ENCODE data around the gene GNGT1.
"Not testable (repeated sequence)": the region's sequence is repeated elsewhere in the genome, so short reads cannot be mapped to it uniquely, and the experiment has no call there.

Gene GNGT1

GRCh38 chr7:93910076-93910994 is 4.0 kb downstream of the GNGT1 start:
- DNase-seq (ENCODE audit: low spot score) = no peak

GRCh38 chr7:93911242-93911641 is 4.9 kb downstream of the GNGT1 start:
- DNase-seq (ENCODE audit: low spot score) = not testable (repeated sequence)

DNA sequence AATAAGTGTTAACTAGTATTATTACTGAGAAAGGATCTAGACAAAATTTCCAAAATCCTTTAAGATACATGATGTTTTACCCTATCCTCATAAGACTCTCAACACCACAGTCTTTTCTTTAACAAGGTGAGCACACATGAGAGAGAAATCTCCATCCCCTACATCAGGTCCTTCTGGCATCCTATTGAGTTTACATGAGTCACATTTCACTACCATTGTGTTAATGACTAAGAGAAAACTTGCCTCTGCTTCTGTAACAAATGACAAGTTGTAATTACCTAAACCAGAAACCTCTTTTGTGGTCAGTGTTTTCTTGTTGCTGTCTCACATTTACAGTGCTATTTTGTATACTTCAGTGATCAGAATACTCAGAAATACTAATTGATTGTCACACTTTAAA is 5.3 kb downstream of the GNGT1 start:
- DNase-seq (ENCODE audit: low spot score) = not testable (repeated sequence)

DNA sequence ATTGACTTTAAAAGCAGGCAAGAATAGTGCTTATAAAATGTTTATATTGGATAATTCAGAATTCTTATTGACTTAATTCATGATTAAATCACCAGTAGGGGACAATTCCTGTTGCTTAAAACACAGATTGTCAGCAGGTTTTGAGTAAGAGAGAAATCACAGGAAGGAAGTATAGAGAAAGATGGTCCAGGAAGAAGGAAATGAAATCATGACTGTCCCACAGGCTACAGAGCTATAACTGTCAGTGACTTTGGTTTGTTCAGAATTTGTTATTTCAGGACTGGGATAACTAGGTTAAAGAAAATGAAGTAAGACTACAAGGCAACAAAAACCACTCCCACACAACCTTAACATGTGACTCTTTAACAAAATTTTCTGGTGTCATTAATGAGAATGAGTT is 6.8 kb downstream of the GNGT1 start:
- DNase-seq (ENCODE audit: low spot score) = no peak

DNA sequence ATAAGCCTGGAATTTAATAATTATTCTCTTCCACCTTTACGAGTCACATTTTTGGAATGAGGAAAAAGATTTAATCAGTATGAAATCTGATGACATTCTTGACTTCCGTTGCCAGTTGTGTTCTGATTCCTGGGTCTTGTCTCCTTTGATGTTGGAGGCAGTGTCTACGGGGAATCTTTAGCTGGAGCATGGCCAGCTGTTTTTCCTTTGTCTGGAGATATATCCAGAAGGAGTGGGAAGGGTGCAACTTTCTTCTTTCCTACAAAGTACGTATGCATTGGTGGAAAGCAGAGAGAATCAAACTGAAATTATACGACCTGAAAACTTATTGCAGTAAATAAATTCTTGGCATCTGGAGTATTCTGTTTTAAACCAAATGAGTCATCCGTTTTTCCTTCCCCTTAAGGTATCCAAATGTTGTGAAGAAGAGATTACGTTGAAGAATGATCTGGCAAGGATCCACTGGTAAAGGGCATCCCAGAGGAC is 8.3 kb downstream of the GNGT1 start:
- DNase-seq (ENCODE audit: low spot score) = no peak

- not testable (repeated sequence) for DNase-seq (ENCODE audit: low spot score)
Observed at GRCh38 chr7:93915206-93915842, 9.0 kb downstream of the GNGT1 start.

DNA sequence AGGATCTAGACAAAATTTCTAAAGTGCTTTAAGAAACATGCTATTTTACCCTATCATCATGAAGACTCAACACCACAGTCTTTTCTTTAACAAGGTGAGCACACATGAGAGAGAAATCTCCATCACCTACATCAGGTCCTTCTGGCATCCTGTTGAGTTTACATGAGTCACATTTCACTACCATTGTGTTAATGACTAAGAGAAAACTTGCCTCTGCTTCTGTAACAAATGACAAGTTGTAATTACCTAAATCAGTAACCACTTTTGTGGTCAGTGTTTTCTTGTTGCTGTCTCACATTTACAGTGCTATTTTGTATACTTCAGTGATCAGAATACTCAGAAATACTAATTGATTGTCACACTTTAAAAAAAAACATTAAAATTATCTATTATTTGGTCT is 9.5 kb downstream of the GNGT1 start:
- DNase-seq (ENCODE audit: low spot score) = not testable (repeated sequence)

DNA sequence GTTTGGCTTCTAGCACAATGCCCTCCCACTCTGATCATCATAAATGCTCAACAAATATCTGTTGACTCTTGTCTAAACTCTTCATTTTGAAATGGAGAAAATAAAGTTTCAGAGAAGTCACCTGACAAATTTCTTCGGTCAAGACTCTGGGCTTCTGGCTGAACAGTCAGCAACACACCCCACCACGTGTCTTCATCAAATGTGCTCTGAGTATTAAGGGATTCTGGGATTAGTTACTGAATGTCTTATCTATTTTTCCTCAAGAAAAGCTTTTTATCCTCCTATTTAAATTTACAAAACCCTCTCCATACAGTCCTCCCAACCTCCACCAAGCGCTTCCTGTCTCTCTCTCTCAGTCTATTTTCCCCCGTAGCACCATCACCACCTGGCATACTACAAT is 9.9 kb downstream of the GNGT1 start:
- not testable (repeated sequence) for DNase-seq (ENCODE audit: low spot score)

DNA sequence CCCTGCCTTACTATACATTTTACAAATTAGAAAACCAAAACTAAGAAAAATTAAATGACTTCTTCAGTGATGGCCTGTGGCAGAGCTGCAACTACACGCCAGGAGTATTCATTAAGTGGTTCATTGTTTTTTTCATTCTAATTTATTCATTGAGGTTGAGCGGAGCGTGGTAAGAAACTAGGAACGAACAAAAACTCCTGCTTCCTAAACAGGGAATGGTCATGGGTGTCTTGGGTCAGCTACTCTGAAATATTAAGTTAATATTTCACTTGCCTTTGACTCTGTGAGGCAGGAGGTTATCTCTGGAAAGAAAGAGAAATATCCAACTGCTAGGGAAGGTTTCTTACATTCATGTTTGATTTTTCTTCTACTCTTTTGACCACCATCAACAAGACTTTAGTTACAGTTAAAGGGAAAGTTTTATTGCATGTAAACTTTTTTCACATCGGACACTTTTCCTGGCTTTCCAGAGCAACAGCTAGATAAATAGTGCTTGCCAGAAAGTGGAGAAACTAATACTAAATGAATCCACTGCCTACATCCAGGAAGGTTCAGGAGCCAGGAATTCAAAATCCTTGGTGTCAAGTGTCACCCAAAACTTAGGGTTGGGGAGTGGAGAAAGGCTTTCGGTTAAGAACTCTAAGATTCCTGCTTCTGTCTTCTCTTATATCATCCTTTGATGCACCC is 14.3 kb downstream of the GNGT1 start:
- no peak for DNase-seq (ENCODE audit: low spot score)

DNA sequence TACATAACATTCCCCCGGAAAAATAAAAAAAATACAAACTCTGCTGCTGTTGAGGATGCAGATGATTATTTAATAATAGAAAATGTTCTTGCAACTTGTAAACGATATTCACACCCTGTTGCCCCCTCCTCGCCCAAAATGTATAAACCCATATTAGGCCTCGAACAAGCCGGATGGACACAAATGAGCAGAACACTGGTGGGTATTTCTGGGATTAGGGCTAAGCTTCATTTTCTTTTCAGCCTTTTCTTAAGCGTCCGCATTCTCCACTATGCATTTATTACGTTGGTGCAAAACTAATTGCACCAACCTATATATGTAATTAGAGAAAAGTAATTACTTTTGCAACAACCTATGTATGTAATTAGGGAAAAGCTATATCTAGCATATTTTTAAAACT is 14.8 kb downstream of the GNGT1 start:
- no peak for DNase-seq (ENCODE audit: low spot score)

DNA sequence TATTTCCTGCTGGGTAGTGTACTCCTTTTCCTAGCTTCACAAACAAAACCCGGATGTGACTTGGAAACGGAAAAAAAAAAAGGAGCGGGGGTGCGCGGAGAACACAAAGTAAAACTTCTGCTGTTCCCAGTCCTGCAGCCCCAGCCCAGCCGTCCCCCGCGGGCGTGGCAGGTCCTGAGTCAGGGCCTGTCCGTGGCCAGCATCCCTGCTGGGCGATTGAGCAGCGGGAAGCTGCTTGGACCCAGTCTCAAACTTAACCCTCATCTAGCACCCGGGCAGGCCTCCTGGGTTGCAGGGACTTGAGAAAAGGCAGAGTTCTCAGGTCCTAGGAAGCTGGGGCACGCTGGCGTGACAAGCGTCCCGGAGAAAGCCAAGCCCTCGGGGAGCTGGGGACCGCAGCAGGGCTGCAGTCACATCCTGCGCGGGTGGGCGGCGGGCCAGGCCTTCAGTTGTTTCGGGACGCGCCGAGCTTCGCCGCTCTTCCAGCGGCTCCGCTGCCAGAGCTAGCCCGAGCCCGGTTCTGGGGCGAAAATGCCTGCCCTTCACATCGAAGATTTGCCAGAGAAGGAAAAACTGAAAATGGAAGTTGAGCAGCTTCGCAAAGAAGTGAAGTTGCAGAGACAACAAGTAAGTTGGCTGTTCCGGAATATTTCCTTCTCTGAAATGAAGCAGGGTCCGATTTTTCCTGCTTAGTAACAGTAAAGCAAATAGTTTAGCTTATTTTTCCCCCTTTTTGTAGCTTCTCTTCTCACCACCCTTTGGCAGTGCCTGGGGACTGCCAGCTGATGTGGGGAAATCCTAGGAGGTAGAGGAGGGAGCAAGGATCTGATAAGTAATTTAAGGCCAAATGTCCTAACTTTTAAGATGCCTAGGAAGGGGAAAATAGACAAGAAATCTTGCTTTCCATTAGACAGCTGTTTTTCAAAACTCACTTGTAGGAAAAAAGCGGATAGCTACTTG is 15.5 kb downstream of the GNGT1 start, which contains the start of gene GNG11:
Gene GNG11, plus strand, starts transcription at position 129 of the 960 bp plus-strand sequence. Its CDS starts 403 bp downstream, at position 532.
- peak; percentile 6 for DNase-seq (ENCODE audit: low spot score)

GRCh38 chr7:93923296-93923695 is 16.9 kb downstream of the GNGT1 start:
- no peak for DNase-seq (ENCODE audit: low spot score)

GRCh38 chr7:93923942-93924341 is 17.6 kb downstream of the GNGT1 start:
- no peak for DNase-seq (ENCODE audit: low spot score)

DNA sequence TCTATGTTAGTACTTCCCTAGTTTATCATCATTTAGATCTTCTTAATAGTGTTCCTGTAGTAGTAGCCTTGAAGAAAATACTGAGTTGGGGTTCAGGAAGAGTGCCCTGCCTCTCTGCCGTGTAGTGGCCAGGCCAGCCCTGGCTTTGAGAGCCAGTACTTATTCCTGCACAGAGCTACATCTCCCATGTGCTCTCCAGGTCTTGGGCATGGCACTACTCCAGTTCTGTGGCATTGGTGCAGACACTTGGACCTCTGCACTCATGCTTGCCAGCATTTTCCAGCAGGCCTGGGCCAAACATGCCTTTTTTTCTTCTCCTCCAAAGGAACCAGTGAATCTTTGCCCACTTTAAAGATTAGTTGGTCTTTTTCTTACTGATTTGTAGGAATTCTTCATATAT is 20.4 kb downstream of the GNGT1 start:
- DNase-seq (ENCODE audit: low spot score) = no peak

- DNase-seq (ENCODE audit: low spot score) = no peak
Observed at GRCh38 chr7:93927585-93927984, 21.2 kb downstream of the GNGT1 start.

DNA sequence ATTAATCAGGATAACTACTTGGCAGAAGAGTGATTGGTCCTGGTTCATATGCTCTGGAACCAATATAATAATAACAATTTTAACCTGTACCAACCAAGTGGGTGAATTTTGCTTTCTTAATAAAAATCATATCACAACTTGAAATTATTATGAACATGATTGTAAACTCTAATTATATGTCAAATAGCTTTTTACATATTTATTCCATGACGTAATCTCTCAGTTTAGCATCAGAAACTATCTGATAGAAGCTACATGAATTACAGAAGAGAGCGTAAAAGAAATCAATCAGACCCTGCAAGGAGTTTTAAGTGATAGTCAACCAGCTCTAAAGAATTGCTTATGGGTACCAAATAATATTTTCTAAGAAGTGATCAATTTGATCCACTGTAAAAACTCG is 25.3 kb downstream of the GNGT1 start:
- DNase-seq (ENCODE audit: low spot score) = no peak

DNA sequence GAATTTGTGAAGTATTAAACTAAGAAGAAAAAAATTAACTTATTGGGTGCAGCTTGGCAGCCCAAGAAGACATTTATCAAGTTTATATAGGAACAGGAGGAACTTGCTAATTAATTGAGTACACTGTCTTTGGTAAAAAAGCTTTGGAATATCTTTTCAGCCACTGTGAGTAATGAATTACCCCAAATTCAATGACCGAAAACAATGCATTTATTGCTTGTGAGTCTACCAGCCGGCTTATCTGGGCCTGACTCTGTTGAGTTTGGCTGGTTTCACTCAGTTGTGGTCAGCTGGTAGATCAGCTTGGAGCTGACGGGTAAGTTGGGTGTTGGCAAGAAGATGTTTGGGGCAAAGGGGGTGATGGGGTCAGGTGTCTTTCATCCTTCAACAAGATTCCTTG is 26.8 kb downstream of the GNGT1 start:
- DNase-seq (ENCODE audit: low spot score) = no peak

DNA sequence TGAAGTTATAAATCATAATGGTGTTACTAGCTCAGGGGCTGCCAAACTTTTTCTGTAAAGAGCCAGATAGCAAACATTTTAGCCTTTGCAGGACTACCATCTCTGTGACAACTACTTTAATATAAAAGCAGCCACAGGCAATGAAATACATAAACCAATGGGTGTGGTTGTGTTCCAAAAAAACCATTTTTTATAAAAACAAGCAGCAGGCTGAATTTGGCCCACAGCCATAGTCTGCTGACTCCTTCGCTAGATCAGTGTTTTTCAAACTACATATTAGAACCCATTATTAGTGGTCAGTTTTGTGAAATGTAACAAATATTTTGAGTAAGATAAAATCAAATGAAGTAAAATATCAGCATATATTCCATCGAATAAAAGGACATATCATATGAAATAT is 28.7 kb downstream of the GNGT1 start:
- no peak for DNase-seq (ENCODE audit: low spot score)

DNA sequence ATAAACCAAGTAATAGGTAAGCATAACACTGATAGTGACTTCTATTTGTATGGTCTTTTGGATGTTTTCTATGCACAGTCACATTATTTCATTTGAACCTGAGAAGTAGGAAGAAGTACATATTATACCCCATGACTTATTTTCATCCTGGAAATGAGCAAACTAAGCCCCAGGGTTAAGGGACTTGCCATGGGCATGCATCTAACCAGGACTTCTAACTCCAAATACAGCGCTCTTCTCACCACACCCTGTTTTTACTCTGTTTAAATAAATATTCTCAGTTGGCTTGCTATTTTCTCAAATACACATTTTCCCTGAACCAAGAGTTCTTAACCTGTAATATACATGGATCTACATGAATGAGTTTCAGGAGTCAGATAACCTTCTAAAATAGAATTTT is 31.5 kb downstream of the GNGT1 start:
- no peak for DNase-seq (ENCODE audit: low spot score)

- DNase-seq (ENCODE audit: low spot score) = no peak
Observed at GRCh38 chr7:93938293-93938692, 31.9 kb downstream of the GNGT1 start.

GRCh38 chr7:93941945-93942344 is 35.6 kb downstream of the GNGT1 start:
- no peak for DNase-seq (ENCODE audit: low spot score)
